Stomach (tissue), 4 donors: Measurements from ENCODE around the gene COX14.

Experiments
- EP300 ChIP-seq: sonication (generic); formaldehyde crosslinking; IDR thresholded peaks from one replicate; pipeline ENCODE4 v1.6.1; 2017; ENCODE audit warnings: antibody characterized with exemption
- POLR2A ChIP-seq, 4 donors: fragments of 450-650 bp; IDR thresholded peaks; one replicate each; pipeline ENCODE4 v1.6.1; 2016; ENCODE audit warnings: antibody characterized with exemption in 4 of 4, control low read depth in 2 of 4, mild to moderate bottlenecking in 1 of 4, moderate library complexity in 1 of 4
- POLR2AphosphoS5 ChIP-seq, 3 donors: sonication (generic); formaldehyde crosslinking; IDR thresholded peaks; one replicate each; pipeline ENCODE4 v1.6.1; 2016; ENCODE audit warnings: antibody characterized with exemption in 3 of 3
- TF ChIP-seq, protein P1 (sequence below), 7 experiments: fragments of 450-650 bp in 4 of 7; fragments of 200-600 bp in 3 of 7; sonication (generic) in 3 of 7; IDR thresholded peaks; one replicate each; pipeline ENCODE4 v1.5.1; 2016 to 2019; ENCODE audit warnings: antibody characterized with exemption in 7 of 7, control low read depth in 2 of 7, mild to moderate bottlenecking in 1 of 7

DNA sequence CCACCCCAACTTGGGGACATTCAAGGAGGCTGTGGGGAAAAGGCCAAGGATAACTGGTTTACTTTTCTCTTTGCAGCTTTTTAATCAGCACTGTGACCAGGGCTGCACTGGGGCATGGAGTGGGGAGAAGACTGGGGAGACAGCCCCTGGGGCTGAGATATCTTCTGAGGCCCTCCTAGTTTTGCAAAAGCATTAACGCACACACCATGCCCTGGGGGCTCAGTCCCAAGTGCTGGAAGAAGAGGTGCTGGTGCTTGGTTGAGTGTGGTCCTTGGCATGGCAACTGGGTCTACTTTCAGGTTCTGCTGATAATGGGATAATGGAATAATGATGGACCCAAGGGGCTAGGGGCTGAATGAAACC, 36.2 kb upstream of the COX14 start:
- TF ChIP-seq POLR2A (IDR thresholded peaks at IDR 0.05) (no peak), POLR2AphosphoS5 (IDR thresholded peaks at IDR 0.05) (no peak), EP300 (no peak)
- TF ChIP-seq, protein P1, sequence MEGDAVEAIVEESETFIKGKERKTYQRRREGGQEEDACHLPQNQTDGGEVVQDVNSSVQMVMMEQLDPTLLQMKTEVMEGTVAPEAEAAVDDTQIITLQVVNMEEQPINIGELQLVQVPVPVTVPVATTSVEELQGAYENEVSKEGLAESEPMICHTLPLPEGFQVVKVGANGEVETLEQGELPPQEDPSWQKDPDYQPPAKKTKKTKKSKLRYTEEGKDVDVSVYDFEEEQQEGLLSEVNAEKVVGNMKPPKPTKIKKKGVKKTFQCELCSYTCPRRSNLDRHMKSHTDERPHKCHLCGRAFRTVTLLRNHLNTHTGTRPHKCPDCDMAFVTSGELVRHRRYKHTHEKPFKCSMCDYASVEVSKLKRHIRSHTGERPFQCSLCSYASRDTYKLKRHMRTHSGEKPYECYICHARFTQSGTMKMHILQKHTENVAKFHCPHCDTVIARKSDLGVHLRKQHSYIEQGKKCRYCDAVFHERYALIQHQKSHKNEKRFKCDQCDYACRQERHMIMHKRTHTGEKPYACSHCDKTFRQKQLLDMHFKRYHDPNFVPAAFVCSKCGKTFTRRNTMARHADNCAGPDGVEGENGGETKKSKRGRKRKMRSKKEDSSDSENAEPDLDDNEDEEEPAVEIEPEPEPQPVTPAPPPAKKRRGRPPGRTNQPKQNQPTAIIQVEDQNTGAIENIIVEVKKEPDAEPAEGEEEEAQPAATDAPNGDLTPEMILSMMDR (IDR thresholded peaks at IDR 0.05): no peak
